NCI-H146 treated with DMSO at 0.1 percent for 48 hours (cell line): ENCODE results near the gene ENPP7.
"Not testable (repeated sequence)": the region's sequence is repeated elsewhere in the genome, so short reads cannot be mapped to it uniquely, and the experiment has no call there.

ENCODE experiments used
- DNase-seq: peaks from one replicate; lab custom pipeline; 2025; ENCODE audit not compliant: unreplicated experiment; lab: John Stamatoyannopoulos, UW

ENPP7 gene

DNA sequence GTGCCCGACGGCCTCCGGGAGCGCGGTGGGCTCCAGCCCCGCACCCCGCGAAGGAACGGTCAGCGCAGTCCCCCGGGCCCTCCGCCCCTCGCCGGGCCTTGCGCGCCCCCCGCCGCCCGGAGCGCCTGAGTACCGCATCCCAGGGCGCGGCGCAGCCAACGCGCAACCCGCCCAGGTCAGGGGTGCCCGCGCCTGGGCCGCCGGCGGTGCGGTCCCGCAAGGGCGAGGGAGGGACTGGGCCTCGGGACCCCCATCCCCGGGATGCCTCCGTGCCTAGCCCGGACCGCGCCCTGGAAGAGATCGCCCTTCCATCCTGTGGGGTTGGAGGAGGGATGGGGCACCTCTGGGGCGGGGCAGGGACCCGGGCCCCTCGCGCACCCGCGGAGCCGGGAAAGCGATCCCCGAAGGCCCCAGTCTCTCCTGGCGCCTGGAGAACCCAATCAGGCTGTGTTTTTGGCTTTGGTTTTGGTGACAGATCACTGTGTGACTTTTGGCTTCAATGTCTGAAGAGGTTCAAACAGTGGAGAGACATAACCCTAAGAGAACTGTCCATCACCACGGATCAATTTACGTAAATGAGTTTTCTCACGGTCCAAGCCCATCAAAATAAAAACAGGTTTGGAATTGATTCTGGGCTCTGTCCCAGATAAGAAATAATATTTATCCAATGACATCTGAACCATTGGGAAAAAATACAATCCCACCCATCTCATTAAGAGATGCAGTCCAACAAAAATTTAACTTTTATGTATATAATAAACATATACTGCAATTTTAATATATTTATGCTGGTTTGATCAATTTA is 17.8 kb downstream of the ENPP7 start:
- DNase-seq = no peak

DNA sequence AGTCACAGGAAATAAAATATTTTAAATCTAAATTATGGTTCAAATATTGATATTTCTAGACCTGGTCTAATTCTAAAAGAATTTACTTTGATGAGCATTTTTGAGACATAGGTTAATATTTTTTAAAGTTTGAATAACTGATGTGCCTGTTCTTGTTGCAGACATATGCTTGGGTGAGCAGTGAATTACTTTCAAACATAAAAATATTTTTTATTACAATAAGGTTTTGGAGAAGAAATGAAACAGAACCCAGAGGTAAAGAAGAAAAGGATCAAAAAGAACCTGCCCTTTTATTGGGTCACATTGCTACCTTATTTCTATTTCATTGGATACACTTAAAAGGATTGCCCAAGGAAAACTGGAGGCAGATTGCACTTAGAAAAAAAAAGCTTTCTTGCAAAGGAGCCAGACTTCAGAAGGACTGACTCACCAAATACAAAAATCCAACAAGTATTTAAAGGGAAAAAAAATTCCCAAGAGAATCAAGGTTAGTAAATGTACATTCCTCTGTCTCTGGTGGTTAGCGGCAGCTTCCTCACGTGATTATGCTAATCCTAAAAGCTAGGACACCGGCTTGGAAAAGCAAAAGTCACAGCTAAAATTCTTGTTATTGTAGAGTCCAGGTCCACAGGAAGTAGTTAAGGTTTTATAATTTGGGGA is 18.5 kb downstream of the ENPP7 start:
- no peak for DNase-seq

DNA sequence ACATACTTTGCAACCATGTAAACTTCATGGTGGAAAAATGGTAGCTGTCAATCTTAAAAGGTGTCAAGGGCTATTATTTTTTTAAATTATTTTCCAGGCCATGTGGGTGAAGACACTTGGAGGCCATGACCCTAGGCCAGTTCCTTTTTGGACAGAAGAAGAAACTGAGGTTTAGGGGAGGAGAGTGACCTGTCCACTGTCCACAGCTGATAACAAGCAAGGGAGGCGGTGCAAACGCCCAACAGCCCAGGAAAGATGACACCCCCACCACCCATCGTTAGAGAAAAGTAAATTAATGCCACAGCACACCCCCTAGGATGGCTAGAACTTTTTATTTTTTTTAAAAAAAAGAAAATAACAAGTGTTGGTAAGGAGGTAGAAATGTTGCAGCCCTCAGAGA is 19.2 kb downstream of the ENPP7 start:
- DNase-seq = no peak

DNA sequence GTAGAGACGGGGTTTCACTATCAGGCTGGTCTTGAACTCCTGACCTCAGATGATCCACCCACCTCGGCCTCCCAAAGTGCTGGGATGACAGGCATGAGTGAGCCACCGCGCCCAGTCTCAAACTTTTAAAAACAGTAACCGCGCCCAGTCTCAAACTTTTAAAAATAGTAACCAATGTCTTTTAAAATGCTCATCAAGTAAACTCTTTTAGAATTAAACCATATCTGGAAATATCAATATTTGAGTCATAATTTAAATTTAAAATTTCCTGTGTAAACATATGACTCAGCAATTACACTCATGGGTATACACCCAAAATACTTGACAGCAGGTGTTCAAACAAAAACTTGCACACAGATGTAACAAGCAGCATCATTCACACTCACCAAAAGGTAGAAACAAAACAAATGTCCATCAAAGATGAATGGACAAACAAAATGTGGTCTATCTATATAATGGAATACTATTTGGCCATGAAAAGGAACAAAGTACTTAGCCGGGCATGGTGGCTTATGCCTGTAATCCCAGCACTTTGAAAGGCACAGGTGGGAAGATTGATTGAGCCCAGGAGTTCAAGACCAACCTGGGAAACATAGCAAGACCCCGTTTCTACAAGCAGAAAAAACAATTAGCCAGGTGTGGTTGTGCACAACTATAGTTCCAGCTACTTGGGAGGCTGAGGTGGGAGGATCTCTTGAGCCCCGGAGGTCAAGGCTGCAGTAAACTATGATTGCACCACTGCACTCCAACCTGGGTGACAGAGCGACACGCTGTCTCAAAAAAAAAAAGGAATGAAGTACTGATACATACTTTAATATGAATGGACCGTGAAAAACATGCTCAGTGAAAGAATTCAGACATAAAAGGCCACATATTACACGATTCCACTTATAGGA is 20.2 kb downstream of the ENPP7 start:
- no peak for DNase-seq

DNA sequence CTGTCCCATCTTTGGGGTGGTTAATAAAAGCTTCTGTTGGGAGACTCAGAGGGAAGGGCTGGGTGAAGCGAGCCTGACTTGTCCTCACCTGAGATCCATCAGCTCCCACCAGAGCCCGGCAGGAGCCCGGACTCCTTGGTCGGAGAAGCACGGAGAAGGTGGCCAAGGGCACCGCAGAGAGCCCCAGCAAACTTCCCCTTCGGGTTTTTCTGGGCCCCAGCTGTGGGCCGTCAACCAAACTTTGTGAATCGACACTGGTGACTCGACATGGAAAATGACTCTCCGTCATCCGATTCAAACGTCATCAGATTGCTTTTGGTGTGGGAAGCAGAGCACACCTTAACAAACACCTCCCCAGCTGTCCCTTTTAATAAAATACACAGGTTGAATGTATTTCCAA is 21.4 kb downstream of the ENPP7 start:
- DNase-seq = no peak

DNA sequence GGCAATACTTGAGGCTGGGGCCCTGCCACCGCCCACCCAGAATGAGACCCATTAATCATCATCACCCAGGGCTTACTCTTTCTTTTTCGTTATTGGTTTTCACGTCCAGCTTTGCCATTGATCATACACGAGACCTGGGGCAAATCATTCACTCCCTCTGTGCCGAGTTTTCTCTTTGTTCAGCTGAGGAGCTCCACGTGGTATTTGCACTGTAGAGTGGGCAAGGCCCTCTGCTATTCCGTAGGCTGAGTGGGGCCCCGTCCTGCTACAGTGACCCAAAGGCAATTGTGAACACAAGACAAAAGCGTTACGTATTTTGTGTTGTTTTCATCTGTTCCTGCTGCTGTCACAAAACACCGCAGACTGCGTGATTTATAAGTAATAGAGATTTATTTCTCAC is 23.6 kb downstream of the ENPP7 start:
- DNase-seq = no peak

DNA sequence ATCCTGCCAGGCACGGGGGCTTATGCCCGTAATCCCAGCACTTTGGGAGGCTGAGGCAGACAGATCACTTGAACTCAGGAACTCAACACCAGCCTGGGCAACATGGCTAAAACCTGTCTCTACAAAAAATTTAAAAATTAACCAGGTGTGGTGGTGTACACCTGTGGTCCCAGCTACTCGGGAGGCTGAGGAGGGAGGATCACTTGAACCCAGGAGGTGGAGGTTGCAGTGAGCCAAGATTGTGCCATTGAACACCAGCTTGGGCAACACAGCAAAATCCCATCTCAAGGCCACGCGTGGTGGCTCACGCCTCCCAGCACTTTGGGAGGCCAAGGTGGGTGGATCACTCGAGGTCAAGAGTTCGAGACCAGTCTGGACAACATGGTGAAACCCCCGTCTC is 24.2 kb downstream of the ENPP7 start:
- not testable (repeated sequence) for DNase-seq

DNA sequence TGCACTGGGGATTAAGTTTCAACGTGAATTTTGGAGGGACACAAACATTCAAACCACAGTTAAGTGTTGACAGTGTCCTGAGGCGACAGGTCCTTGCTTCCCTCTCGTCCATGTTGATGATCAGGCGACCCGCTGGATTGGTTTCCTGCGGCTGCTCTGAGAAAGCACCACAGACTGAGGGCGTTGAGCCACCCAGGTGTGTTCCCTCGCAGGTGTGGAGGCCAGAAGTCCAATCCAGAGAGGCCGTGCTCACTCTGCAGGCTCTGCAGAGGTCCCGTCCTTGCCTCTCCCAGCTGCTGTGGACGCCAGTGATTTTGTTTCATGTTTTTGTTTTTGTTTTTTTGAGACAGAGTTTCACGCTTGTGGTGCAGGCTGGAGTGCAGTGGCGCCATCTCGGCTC is 24.8 kb downstream of the ENPP7 start:
- no peak for DNase-seq

DNA sequence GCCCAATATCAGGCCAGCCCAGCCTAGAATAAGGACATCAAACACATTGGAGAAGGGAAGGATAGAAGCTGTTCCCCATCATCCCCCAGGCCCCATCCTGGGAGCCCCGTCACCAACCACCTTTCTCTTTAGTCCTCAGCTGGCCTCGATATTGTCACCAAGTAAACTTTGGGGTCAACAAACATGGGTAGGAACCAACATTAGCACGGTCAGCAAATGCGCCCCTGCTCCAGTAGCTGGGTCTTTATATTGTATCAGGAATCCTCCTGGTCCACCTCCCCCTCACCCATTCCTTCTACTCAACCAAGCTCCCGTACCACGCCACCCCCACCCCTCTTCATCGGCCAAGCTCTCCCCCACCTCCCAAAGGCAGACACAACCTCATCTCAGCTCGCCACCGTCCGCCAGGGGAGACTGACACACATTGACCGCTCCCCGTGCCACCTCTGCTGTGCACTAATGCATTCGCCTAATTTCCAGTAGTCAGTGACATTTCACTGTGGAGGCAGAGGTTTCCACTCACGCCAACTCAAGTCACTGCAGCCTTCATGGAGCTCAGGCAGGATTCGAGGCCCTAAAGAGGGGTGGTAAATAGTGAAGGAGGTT is 26.5 kb downstream of the ENPP7 start:
- no peak for DNase-seq

DNA sequence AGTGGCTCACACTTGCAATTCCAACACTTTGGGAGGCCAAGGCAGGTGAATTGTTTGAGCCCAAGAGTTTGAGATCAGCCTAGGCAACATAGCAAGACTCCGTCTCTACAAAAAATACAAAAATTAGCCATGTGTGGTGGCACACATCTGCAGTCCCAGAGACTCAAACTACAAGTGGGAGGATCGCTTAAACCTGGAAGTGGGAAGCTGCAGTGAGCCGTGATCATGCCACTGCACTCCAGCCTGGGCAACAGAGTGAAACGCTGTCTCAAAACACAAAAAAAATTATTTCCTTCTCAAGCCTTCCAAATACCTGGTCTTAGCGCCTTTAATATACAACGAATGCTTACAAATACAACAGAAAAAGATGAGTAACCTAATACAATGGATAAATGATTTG is 27.5 kb downstream of the ENPP7 start:
- no peak for DNase-seq

DNA sequence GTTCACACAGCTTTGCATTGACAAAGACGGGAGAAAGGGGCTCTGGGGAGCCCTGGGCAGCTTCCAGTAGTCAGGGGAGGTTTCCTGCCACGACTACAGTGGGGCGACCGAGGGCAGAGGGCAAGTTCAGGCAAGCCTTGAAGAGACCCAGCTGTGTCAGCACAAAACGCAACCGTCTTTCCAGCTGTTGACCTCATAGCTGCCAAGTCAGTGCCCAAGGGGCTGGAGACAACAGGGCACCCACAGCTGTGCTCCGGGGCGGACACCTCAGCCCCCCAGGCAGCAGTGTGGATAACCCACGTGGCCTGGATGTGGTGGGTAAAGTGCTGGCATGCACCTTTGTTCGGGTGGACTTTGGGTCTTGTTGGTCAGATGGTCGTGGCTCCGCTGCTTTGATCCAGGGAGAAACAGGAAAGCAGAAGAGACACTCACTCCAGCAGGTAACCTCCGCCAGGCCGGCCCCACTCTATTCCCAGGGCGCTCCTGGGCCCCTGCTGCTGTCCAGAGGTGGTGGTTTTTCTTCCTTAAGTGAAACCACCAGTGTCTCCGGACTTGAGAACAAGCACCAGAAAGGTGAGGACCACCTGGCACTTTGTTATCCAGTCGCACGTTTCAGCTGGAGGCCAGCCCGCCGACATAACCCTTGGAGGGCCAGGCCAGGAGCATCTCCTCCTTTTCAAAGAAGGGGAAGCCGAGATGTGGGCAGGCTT is 29.6 kb downstream of the ENPP7 start:
- DNase-seq = no peak

DNA sequence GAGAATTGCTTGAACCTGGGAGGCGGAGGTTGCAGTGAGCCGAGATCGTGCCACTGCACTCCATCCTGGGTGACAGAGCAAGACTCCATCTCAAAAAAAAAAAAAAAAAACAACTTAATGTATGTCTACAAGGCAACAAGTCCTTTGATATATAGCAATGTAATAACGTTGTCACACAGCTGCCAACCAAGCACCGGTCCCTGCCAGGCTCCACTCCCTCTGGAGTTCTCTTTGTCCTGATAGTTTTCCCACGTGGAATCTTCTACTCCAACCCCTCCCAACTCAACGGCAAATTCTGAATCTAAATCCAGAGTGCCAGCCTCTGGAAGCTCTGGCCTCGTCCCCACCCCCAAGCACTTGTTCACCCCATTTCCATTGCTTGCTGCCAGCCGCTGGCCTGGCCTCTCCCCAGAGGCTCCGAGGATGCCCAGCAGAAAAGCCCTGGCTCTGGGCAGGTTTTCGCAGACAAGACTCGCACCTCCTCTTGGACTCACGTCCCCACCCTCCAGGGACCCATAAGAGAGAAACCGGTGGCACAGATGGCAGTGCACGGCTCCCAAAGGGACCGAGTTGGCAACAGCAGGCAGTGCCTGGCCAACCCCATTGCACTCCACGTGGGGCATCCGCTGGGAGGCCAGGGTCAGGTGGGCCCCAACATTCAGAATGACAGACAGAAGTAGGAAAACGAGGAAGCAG is 31.3 kb downstream of the ENPP7 start:
- DNase-seq = no peak

DNA sequence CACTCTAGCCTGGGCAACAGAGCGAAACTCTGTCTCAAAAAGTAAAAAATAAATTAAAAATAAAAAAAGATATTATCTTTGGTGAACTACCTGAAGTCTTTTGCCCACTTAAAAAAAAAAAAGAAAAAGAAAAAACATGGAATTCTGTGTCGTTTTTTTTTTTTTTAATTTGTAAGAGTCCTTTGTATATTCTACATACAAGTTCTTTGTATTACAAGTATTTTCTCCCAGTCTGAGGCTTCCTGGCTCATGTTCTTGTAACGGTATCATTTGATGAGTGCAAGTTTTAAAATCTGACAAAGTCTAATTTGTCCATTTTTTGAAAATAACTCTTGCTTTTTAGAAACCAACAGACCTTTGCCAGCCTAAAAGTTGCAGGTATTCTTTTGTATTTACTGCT is 35.0 kb downstream of the ENPP7 start:
- DNase-seq = no peak

DNA sequence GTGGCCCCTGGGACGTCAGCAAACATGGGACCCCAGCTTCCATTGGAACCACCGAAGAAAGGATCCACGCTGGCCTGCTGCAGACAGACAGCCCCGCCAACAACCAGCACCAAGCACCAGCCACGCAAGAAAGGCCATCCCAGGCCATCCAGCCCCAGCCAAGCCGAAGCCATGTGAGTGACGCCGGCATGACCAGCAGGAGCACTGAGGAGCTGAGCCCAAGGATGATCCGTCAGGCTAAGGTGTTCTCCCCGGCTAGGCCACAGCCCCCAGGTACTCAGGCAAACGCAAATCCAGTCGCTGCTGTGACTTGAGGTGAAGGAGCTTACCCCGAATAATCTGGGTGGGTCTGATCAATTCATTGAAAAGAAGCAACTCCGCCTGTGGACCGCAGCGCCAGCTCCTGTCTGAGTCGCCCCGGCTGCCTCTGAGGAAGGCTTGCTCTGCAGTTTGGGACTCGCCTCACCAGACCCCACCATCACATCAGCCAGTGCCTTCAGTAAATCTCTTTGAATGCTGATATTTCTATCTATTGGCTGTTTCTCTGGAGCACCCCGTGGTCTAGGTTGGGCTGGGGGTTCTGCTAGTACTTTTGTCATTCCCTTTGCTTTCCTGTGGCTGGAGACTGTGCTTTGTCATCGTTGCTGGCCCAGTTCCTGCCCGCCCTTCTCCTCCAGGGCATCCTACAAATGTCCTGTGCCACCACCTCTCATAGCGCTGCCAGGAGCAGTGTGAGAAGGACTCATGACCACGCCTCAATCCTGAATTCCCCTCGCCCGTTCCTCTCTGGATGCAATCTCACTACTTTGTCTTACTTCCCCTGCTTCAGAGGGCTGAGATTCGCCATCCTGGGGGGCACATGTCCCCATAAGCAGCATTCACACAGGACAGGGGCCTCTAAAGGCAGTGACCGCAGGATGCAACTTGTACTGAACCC is 39.1 kb downstream of the ENPP7 start:
- DNase-seq = no peak

DNA sequence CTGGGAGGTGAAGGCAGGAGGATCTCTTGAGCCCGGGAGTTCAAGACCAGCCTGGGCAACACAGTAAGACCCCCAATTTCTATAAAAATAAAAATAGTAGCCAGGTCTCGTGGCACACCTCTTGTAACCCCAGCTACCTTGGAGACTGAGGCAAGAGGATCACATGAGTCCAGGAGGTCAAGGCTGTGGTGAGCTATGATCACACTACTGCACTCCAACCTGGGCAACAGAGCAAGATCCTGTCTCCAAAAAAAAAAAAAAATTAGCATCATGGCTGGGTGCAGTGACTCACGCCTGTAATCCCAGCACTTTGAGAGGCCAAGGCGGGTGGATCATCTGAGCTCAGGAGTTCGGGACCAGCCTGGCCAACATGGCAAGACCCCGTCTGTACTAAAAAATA is 40.5 kb downstream of the ENPP7 start:
- DNase-seq = no peak

DNA sequence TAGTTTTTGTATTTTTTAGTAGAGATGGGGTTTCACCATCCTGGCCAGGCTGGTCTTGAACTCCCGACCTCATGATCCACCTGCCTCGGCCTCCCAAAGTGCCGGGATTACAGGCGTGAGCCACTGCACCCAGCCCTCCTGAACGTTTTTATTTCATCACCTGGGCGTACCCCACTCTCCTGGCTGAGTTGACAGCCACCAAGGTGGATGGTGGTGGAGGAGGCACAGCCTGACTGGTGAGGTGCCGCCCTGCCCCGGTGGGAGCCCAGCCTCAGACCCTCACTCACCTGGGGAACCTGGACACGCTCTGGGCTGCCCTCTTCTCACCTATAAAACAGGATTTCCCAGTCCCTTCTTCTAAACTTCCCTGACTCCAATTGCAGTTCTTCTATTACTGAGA is 42.0 kb downstream of the ENPP7 start:
- DNase-seq = not testable (repeated sequence)

DNA sequence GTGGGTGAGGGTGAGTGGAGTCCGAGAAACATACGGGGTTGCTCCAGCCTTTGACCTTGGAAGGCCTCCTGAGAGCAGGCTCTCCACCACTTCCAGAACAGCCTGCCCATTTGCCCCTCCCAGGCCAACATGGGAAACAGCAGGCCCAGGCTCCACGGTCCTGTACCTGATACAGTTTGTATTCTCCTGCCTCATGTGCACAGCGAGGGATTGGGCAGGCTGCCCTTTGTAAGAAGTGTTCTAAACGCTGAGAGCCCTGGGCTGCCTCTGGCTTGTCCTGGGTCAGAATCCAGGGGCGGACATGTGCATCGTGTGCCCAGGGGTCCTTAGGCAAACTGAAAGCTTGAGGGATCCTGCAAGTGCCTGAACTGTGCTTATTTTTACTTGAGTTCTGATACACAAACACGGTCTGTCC is 43.8 kb downstream of the ENPP7 start:
- no peak for DNase-seq

DNA sequence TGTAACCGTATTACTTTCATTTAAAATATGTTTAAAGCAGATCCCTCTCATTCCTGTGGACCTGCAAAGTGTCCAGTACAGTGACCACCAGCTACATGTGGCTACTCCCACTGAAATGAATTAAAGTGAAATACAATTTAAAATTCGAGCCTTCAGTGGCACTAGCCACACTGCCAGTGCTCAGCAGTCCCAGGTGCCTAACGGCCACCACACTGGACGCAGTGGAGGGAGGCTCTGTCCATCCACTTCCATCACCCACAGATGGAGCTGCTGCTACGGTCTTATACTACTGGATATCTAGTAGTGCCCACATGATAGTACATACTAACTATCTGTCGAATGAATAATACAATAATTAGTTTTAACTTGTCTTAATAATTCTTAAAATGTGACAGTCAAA is 44.9 kb downstream of the ENPP7 start:
- DNase-seq = no peak
